Measurements from ENCODE around the gene SPDEF. TPM values are rescaled to one million over a fixed set of nuclear protein-coding genes. Genes with fewer than 3 reads are reported as not detected.

The SPDEF gene
- total RNA-seq, 2 experiments from 2014 or later = 0.34 to 0.54 TPM

GRCh38 chr6:34570066-34570833 is 14.1 kb upstream of the SPDEF start:
- Histone ChIP-seq H3K4me2 (ENCODE audit: low read length) (no peak overlapping the region), H3K4me3 (ENCODE audit: low read depth, low read length, poor library complexity, severe bottlenecking) (no peak overlapping the region), H3K9me2 (ENCODE audit: insufficient read depth, low read length) (no peaks in the 10 kb centered on the region), H2AFZ (ENCODE audit: low read length) (no peak overlapping the region), H3K9me3 (ENCODE audit: low read length) (no peaks in the 10 kb centered on the region), H3K79me2 (ENCODE audit: insufficient read depth, low read depth, low read length) (no peaks in the 10 kb centered on the region), H3K4me1 (ENCODE audit: insufficient read depth, low read length, poor library complexity, severe bottlenecking) (no peaks in the 10 kb centered on the region), H4K20me1 (ENCODE audit: insufficient read depth, low read length) (no peaks in the 10 kb centered on the region), H3K36me3 (ENCODE audit: insufficient read depth, low read length) (no peaks in the 10 kb centered on the region), H3K27ac (ENCODE audit: low read depth, low read length, poor library complexity, severe bottlenecking) (no peak overlapping the region)
- intact Hi-C loops (cut with micrococcal nuclease; ENCODE audit: unreplicated experiment) = no loop called here
- TF ChIP-seq EZH2phosphoT487 (IDR thresholded peaks at IDR 0.05; ENCODE audit: borderline replicate concordance, low read depth, low read length) (no peak), CTCF (conservative IDR thresholded peaks at IDR 0.05; ENCODE audit: low read length) (no peak)
- POLR2A ChIA-PET = interaction anchor here (0.9 kb wide), 1 partner anchor 110 kb away, joined by 3 read pairs; no protein-coding TSS in a partner anchor
- CTCF ChIA-PET (ENCODE audit: unreplicated experiment) = no interaction called here
- DNase-seq (ENCODE audit: low spot score) = no peak
- BruUV-seq (replicated peaks) = no TSS peak

GRCh38 chr6:34569361-34569973 is 13.3 kb upstream of the SPDEF start:
- no peaks in the 10 kb centered on the region for H3K36me3 ChIP-seq (ENCODE audit: insufficient read depth, low read length)
- no peaks in the 10 kb centered on the region for H3K9me2 ChIP-seq (ENCODE audit: insufficient read depth, low read length)
- CTCF ChIA-PET (ENCODE audit: unreplicated experiment) = no interaction called here
- H3K79me2 ChIP-seq (ENCODE audit: insufficient read depth, low read depth, low read length) = no peaks in the 10 kb centered on the region
- intact Hi-C loops (cut with micrococcal nuclease; ENCODE audit: unreplicated experiment) = no loop called here
- no peak for DNase-seq (ENCODE audit: low spot score)
- no peak overlapping the region for H3K4me3 ChIP-seq (ENCODE audit: low read depth, low read length, poor library complexity, severe bottlenecking)
- no peak overlapping the region for H3K27ac ChIP-seq (ENCODE audit: low read depth, low read length, poor library complexity, severe bottlenecking)
- POLR2A ChIA-PET = interaction anchor here (0.9 kb wide), 1 partner anchor 109 kb away, joined by 3 read pairs; no protein-coding TSS in a partner anchor
- no peaks in the 10 kb centered on the region for H3K4me1 ChIP-seq (ENCODE audit: insufficient read depth, low read length, poor library complexity, severe bottlenecking)
- H2AFZ ChIP-seq (ENCODE audit: low read length) = no peak overlapping the region
- no peak overlapping the region for H3K4me2 ChIP-seq (ENCODE audit: low read length)
- no peak for TF ChIP-seq CTCF (conservative IDR thresholded peaks at IDR 0.05; ENCODE audit: low read length)
- no peak for TF ChIP-seq EZH2phosphoT487 (IDR thresholded peaks at IDR 0.05; ENCODE audit: borderline replicate concordance, low read depth, low read length)
- H3K9me3 ChIP-seq (ENCODE audit: low read length) = no peaks in the 10 kb centered on the region
- H4K20me1 ChIP-seq (ENCODE audit: insufficient read depth, low read length) = no peaks in the 10 kb centered on the region
- no TSS peak for BruUV-seq (replicated peaks)
